ENCODE results near the gene ADGRB2. TPM values are rescaled to one million over a fixed set of nuclear protein-coding genes. Genes with fewer than 3 reads are reported as not detected.

The ADGRB2 gene
- total and polyA plus RNA-seq, 2 of the 4 experiments (the other 2 are of a cell fraction): 2.2 to 11.9 TPM

- TF ChIP-seq MAZ (IDR thresholded peaks at IDR 0.05; ENCODE audit: borderline replicate concordance, low read depth, low read length) (no peak), MXI1 (IDR thresholded peaks at IDR 0.05; ENCODE audit: borderline replicate concordance, low read depth, low read length) (no peak)
Measured at GRCh38 chr1:31685795-31686194, 78.3 kb downstream of the ADGRB2 start (continued).

GRCh38 chr1:31683997-31684396 lies 80.1 kb downstream of the ADGRB2 start:
- H3K56ac ChIP-seq (ENCODE audit: extremely low read depth, insufficient read depth, low read length): no peak overlapping the region
- no peaks in the 10 kb centered on the region for H4K20me1 ChIP-seq (ENCODE audit: insufficient read depth, low read length)
- H3K9me3 ChIP-seq (ENCODE audit: control insufficient read depth, insufficient read depth, low read length): no peaks in the 10 kb centered on the region
- H3K4me2 ChIP-seq (ENCODE audit: low read depth, low read length): no peak overlapping the region
- no peak overlapping the region for H2AFZ ChIP-seq (replicated peaks; ENCODE audit: low read length, poor library complexity)
- no peak overlapping the region for H3K23ac ChIP-seq (ENCODE audit: low read depth, low read length)
- H4K8ac ChIP-seq (ENCODE audit: low read depth in 2 of 2, low read length in 2 of 2): no peak overlapping the region
- TF ChIP-seq MAFK (IDR thresholded peaks at IDR 0.05; ENCODE audit: low read depth, low read length) (no peak), CTCF (conservative IDR thresholded peaks at IDR 0.05; ENCODE audit: low read depth, low read length) (peak; percentile 22; the same call in 1 of the 2 replicates)
- no peak overlapping the region for H3K4ac ChIP-seq (ENCODE audit: low read depth, low read length)
- ATAC-seq (ENCODE audit: low read depth): peak; percentile 34; the same call in 1 of the 2 replicates
- H3K4me3 ChIP-seq (ENCODE audit: insufficient read depth, low read depth, low read length): no peak overlapping the region
- no peak overlapping the region for H2BK15ac ChIP-seq (ENCODE audit: low read depth, low read length)
- peaks cover 7 to 35% of the 10 kb centered on the region in 2 experiments; a peak in 3 of 4 replicates for H3K79me1 ChIP-seq (ENCODE audit: low read depth in 1 of 2, low read length in 2 of 2)
- in situ Hi-C loops (cut with MboI; ENCODE audit: low sequenced_read_pairs): no loop called here
- no peak overlapping the region for H4K91ac ChIP-seq (ENCODE audit: insufficient read depth, low read depth, low read length)
- H3K27ac ChIP-seq (ENCODE audit: insufficient read depth, low read length): no peak overlapping the region
- H2AK9ac ChIP-seq (replicated peaks; ENCODE audit: low read depth, low read length, poor library complexity): peak overlapping the region; percentile 39
- H2BK20ac ChIP-seq (ENCODE audit: low read depth, low read length): no peak overlapping the region
- H2BK120ac ChIP-seq (ENCODE audit: low read depth, low read length): no peak overlapping the region
- no peak overlapping the region for H4K5ac ChIP-seq (ENCODE audit: low read depth, low read length)
- H2BK5ac ChIP-seq (ENCODE audit: low read depth, low read length, poor library complexity, severe bottlenecking): no peak overlapping the region
- H3K14ac ChIP-seq (replicated peaks; ENCODE audit: low read depth, low read length): no peak overlapping the region
- no peak overlapping the region for H3K9ac ChIP-seq (ENCODE audit: low read depth, low read length)
- H2AK5ac ChIP-seq (ENCODE audit: low read depth, low read length): no peak overlapping the region
- H3K18ac ChIP-seq (ENCODE audit: low read depth, low read length): no peak overlapping the region
- BruUV-seq (replicated peaks): no TSS peak
- no peaks in the 10 kb centered on the region for H3K27me3 ChIP-seq (ENCODE audit: control insufficient read depth, insufficient read depth, low read length)
- 90% methylated on average over 3 of the region's 11 CpGs; no CpG with 5 or more reads in 1 of the 2 experiments for WGBS, 2 experiments (ENCODE audit: extremely low coverage in 2 of 2, insufficient read length in 1 of 2)
- peaks cover 11% of the 10 kb centered on the region for H3K9me1 ChIP-seq (ENCODE audit: insufficient read depth, low read length)
- intact Hi-C loops (cut with micrococcal nuclease): no loop called here
- ChIA-PET CTCF (no interaction called here), POLR2A (ENCODE audit: unreplicated experiment) (no interaction called here)
- peaks cover 82% of the 10 kb centered on the region for H3K36me3 ChIP-seq (ENCODE audit: control insufficient read depth, insufficient read depth, low read length)
- peaks cover 16% of the 10 kb centered on the region for H3K4me1 ChIP-seq (ENCODE audit: control insufficient read depth, insufficient read depth, low read length)
- dilution Hi-C loops (cut with HindIII; ENCODE audit: low sequenced_read_pairs, unreplicated experiment): no loop called here
- DNase-seq: no peak

Data from IMR-90 (cell line).